ENCODE data around the gene PLCH1. TPM values are rescaled to one million over a fixed set of nuclear protein-coding genes. Genes with fewer than 3 reads are reported as not detected.

The PLCH1 gene
- total and polyA plus RNA-seq, 8 donors, result 0.91 to 4.4 (median 2.3) TPM

DNA sequence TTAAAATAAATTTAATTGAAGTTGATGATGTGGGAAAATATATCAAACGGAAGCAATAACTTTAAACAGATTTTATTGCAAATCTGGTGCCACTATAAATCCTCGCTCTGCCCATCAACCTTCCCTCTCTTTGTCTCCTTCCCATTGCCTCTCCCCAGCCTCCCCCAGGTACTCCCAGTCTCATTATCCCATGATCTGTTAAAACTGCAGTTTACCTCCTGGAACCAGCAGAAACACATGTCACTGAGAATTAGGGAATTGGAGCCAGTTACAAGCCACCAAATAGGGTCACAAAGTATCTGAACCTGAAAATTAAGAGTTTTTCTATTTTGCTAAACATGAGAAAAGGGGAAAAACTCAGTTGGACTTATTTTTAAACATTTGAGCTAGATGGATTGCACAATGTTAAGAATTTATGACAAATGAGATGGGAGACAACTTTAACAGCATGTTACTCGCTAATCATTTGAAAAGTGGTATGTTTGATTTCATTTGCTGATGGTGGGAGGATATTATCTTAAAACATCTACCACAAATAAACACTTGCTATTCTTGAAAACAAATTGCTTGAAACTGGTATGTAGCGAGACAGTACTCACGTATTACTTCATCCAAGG, 2.4 kb downstream of the PLCH1 start:
- DNase-seq, result no peak
- no peak for TF ChIP-seq CTCF (IDR thresholded peaks at IDR 0.05)
- H3K9me3 ChIP-seq, result no peaks in the 10 kb centered on the region
- 69 to 82% methylated on average over 5 of the region's 5 CpGs for WGBS, 2 donors
- no peaks in the 10 kb centered on the region for H3K36me3 ChIP-seq
- no peak for ATAC-seq
- H3K4me3 ChIP-seq, result no peak overlapping the region
- no peaks in the 10 kb centered on the region for H3K27me3 ChIP-seq
- peaks cover 0 to under 1% (median 0%) of the 10 kb centered on the region in 3 donors for H3K4me1 ChIP-seq
- intact Hi-C loops (cut with DNase I), result no loop called here
- no peak overlapping the region for H3K27ac ChIP-seq
- no peak for FAIRE-seq

DNA sequence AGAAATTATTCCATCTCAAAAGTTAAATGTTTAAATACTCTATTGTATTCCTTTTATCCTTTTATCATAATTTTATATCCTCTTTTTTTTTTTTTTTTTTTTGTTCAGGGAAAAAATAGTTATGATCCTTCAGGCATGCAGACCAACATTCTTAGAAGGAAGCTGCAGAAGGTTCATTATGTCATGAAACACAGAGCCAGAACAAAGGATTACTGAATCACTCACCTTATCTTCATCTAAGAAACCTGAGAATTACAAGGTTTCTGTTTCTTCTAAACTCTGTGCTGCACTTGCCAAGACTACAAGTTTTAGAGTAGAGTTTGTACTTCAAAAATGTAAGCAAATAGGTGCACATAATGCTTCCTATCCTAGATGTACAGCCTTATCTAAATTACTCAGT, 3.3 kb downstream of the PLCH1 start:
- intact Hi-C loops (cut with DNase I), result no loop called here
- H3K27me3 ChIP-seq, result no peaks in the 10 kb centered on the region
- H3K9me3 ChIP-seq, result no peaks in the 10 kb centered on the region
- DNase-seq (no peak), FAIRE-seq (no peak), ATAC-seq (no peak)
- TF ChIP-seq CTCF (IDR thresholded peaks at IDR 0.05), result no peak
- H3K27ac ChIP-seq, result no peak overlapping the region
- H3K4me1 ChIP-seq, result peaks cover 0 to 3% (median 0%) of the 10 kb centered on the region in 3 donors
- no peaks in the 10 kb centered on the region for H3K36me3 ChIP-seq
- no peak overlapping the region for H3K4me3 ChIP-seq

- ATAC-seq (no peak), FAIRE-seq (no peak), DNase-seq (no peak)
- H3K4me3 ChIP-seq, result no peak overlapping the region
- H3K27ac ChIP-seq, result no peak overlapping the region
- H3K4me1 ChIP-seq, result peaks cover 0 to 3% (median 0%) of the 10 kb centered on the region in 3 donors
- H3K27me3 ChIP-seq, result no peaks in the 10 kb centered on the region
- intact Hi-C loops (cut with DNase I), result no loop called here
- no peaks in the 10 kb centered on the region for H3K36me3 ChIP-seq
- no peaks in the 10 kb centered on the region for H3K9me3 ChIP-seq
- no peak for TF ChIP-seq CTCF (IDR thresholded peaks at IDR 0.05)
- 79 to 83% methylated on average over 3 of the region's 3 CpGs for WGBS, 2 donors
These were observed 3.8 kb downstream of the PLCH1 start for GRCh38 chr3:155741101-155741500.

DNA sequence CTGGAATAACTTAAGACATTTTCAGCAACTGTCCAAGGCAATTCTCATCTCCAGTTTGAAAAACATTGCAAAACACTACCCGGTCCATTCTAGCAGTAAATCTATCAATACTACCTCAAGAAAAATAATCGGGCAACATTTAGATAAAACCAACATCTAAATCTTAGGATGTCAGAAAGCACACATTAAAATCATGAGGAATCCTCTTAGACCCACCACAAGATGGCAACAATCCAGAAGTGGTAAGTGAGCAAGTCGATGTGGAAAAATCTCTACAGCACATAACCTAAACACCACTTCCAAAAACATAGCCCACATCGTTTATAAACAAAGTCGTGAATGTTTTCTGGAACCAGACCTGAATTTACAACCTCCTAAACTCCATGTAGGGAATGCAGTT, 5.7 kb downstream of the PLCH1 start:
- Histone ChIP-seq H3K27ac (no peak overlapping the region), H3K4me3 (no peak overlapping the region), H3K27me3 (no peaks in the 10 kb centered on the region), H3K9me3 (no peaks in the 10 kb centered on the region), H3K36me3 (no peaks in the 10 kb centered on the region), H3K4me1 (peaks cover 0 to 3% (median 0%) of the 10 kb centered on the region in 3 donors)
- ATAC-seq (no peak), FAIRE-seq (no peak), DNase-seq (no peak)
- intact Hi-C loops (cut with DNase I), result no loop called here
- 35% methylated on average over 5 of the region's 5 CpGs for WGBS, 2 donors
- no peak for TF ChIP-seq CTCF (IDR thresholded peaks at IDR 0.05)

- TF ChIP-seq CTCF (IDR thresholded peaks at IDR 0.05), result no peak
These were observed 6.2 kb downstream of the PLCH1 start for GRCh38 chr3:155738580-155739076.

More at GRCh38 chr3:155738580-155739076, 6.2 kb downstream of the PLCH1 start:
- H3K36me3 ChIP-seq, result no peaks in the 10 kb centered on the region
- DNase-seq (no peak), FAIRE-seq (no peak), ATAC-seq (no peak)
- intact Hi-C loops (cut with DNase I), result no loop called here
- H3K9me3 ChIP-seq, result no peaks in the 10 kb centered on the region
- H3K4me1 ChIP-seq, result peaks cover 0 to 3% (median 0%) of the 10 kb centered on the region in 3 donors
- peak overlapping the region; percentile 62 to 92 (median 86) for H3K27ac ChIP-seq
- 48 to 65% methylated on average over 13 of the region's 13 CpGs for WGBS, 2 donors
- no peaks in the 10 kb centered on the region for H3K27me3 ChIP-seq
- H3K4me3 ChIP-seq, result peak overlapping the region in 2 of 4 donors; percentile 24 to 30

Measured in pancreas (tissue), 10 donors.